Measurements from ENCODE around the gene CTDSPL. TPM values are rescaled to one million over a fixed set of nuclear protein-coding genes. Genes with fewer than 3 reads are reported as not detected.

The CTDSPL gene
- total RNA-seq, 4 donors from 2014 or later, result 33.4 to 72.6 (median 54.0) TPM

GRCh38 chr3:37942646-37943045 is 81.0 kb downstream of the CTDSPL start:
- no peaks in the 10 kb centered on the region for H3K36me3 ChIP-seq
- ATAC-seq, result no peak
- H3K27me3 ChIP-seq, result no peaks in the 10 kb centered on the region
- H3K4me3 ChIP-seq, result no peak overlapping the region
- peaks cover 0 to 80% (median 37%) of the 10 kb centered on the region in 3 donors for H3K4me1 ChIP-seq
- peak overlapping the region in 1 of 4 donors; percentile 44 for H3K27ac ChIP-seq
- no peaks in the 10 kb centered on the region for H3K9me3 ChIP-seq
- TF ChIP-seq CTCF (IDR thresholded peaks at IDR 0.05) (no peak), EP300 (IDR thresholded peaks at IDR 0.05) (no peak), POLR2A (IDR thresholded peaks at IDR 0.05) (no peak), POLR2AphosphoS5 (IDR thresholded peaks at IDR 0.05) (no peak)
- WGBS, 2 donors (ENCODE audit: low coverage in 1 of 2), result 72 to 91% methylated on average over 2 of the region's 2 CpGs

GRCh38 chr3:37943126-37943525 is 81.4 kb downstream of the CTDSPL start:
- H3K9me3 ChIP-seq, result no peaks in the 10 kb centered on the region
- no peak overlapping the region for H3K4me3 ChIP-seq
- H3K4me1 ChIP-seq, result peaks cover 0 to 76% (median 37%) of the 10 kb centered on the region in 3 donors
- H3K27me3 ChIP-seq, result no peaks in the 10 kb centered on the region
- ATAC-seq, result no peak
- TF ChIP-seq CTCF (IDR thresholded peaks at IDR 0.05) (no peak), POLR2A (IDR thresholded peaks at IDR 0.05) (no peak), POLR2AphosphoS5 (IDR thresholded peaks at IDR 0.05) (no peak), EP300 (IDR thresholded peaks at IDR 0.05) (no peak)
- no peaks in the 10 kb centered on the region for H3K36me3 ChIP-seq
- 91 to 96% methylated on average over 4 of the region's 4 CpGs for WGBS, 2 donors (ENCODE audit: low coverage in 1 of 2)
- H3K27ac ChIP-seq, result peak overlapping the region in 1 of 4 donors; percentile 27

GRCh38 chr3:37943631-37944314 is 82.1 kb downstream of the CTDSPL start:
- Histone ChIP-seq H3K4me1 (peaks cover 0 to 76% (median 37%) of the 10 kb centered on the region in 3 donors), H3K4me3 (no peak overlapping the region), H3K27me3 (no peaks in the 10 kb centered on the region), H3K36me3 (no peaks in the 10 kb centered on the region), H3K27ac (peak overlapping the region in 3 of 4 donors; percentile 42 to 69 (median 43)), H3K9me3 (no peaks in the 10 kb centered on the region)
- TF ChIP-seq CTCF (IDR thresholded peaks at IDR 0.05) (no peak), EP300 (IDR thresholded peaks at IDR 0.05) (no peak), POLR2AphosphoS5 (IDR thresholded peaks at IDR 0.05) (peak; percentile 29), POLR2A (IDR thresholded peaks at IDR 0.05) (no peak)
- no peak for ATAC-seq
- 53 to 73% methylated on average over 4 to 7 of the region's 8 CpGs for WGBS, 2 donors (ENCODE audit: low coverage in 1 of 2)

DNA sequence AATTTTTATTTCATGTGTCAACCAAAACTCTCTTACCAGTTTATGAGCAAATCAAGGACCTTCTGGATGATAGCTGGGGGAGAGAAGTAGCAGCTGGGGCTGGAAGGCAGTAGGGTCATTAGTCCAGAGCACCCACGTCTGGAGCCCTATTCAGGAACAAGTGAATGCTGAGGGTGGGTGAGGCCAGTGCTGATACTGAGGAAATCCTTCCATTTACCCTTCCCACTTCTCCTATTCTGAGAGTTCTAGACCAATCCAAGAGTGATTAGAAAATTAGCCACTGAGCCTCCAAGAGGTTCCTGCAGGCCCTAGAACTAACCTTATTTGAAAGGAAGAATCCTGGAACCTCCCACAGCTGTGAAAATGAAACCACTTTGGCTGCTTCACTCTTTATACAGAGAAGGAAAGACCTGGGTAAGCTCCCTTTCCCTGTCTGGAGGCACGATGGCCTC is 82.7 kb downstream of the CTDSPL start:
- Histone ChIP-seq H3K9me3 (no peaks in the 10 kb centered on the region), H3K4me1 (peaks cover 0 to 76% (median 37%) of the 10 kb centered on the region in 3 donors), H3K27me3 (no peaks in the 10 kb centered on the region), H3K4me3 (no peak overlapping the region), H3K36me3 (no peaks in the 10 kb centered on the region), H3K27ac (peak overlapping the region; percentile 19 to 69 (median 43))
- TF ChIP-seq POLR2A (IDR thresholded peaks at IDR 0.05) (no peak), EP300 (IDR thresholded peaks at IDR 0.05) (no peak), POLR2AphosphoS5 (IDR thresholded peaks at IDR 0.05) (no peak), CTCF (IDR thresholded peaks at IDR 0.05) (no peak)
- ATAC-seq, result peak; percentile 38
- WGBS, 2 donors (ENCODE audit: low coverage in 1 of 2), result 33% methylated on average over 1 of the region's 2 CpGs; no CpG with 5 or more reads in 1 of the 2 donors
